HepG2 (cell line): Measurements from ENCODE around the gene USP43. TPM values are rescaled to one million over a fixed set of nuclear protein-coding genes. Genes with fewer than 3 reads are reported as not detected.

ENCODE experiments used
- FOXK2 ChIP-seq: fragments of 450-650 bp; IDR thresholded peaks from 2 replicates; pipeline ENCODE4 v1.6.1; 2016
- RBM22 ChIP-seq: fragments of 200-400 bp; formaldehyde crosslinking; optimal IDR thresholded peaks from 2 replicates; pipeline ENCODE3; 2017; ENCODE audit warnings: mild to moderate bottlenecking, low read length, moderate library complexity
- SCMH1 ChIP-seq: sonication (generic); formaldehyde crosslinking; IDR thresholded peaks from 2 replicates; pipeline ENCODE4 v1.9.0; 2021; ENCODE audit warnings: missing genetic modification reagents, mild to moderate bottlenecking, borderline replicate concordance
- ZMYM2 ChIP-seq: sonication (generic); formaldehyde crosslinking; IDR thresholded peaks from 2 replicates; pipeline ENCODE4 v1.8.0; 2022; ENCODE audit warnings: mild to moderate bottlenecking, missing genetic modification reagents
- ZNF562 ChIP-seq: sonication (generic); formaldehyde crosslinking; IDR thresholded peaks from 2 replicates; pipeline ENCODE4 v1.8.0; 2022; ENCODE audit warnings: missing genetic modification reagents, borderline replicate concordance
- ZNF883 ChIP-seq: sonication (generic); formaldehyde crosslinking; IDR thresholded peaks from 2 replicates; pipeline ENCODE4 v1.5.1; 2020; ENCODE audit warnings: mild to moderate bottlenecking, missing genetic modification reagents; ENCODE audit errors: not compliant biosample characterization
- polyA plus RNA-seq, 8 experiments: library from polyadenylated mRNA; depleted of rRNA in 3 of 8; stranded (reverse) in 7 of 8; unstranded in 1 of 8; fragments of >200 nt; fragmentation: Illumina TruSeq in 4 of 8; extraction: Trizol in 4 of 8; gene quantifications; 2 replicates each; pipeline versions ENCODE4 v1.2.1 to v1.2.3, GENCODE V29; 2011 to 2016; ENCODE audit warnings: low read depth in 4 of 8, missing spikeins in 1 of 8, mixed read lengths in 1 of 8; ENCODE audit not compliant: insufficient read depth in 1 of 8
- total RNA-seq, 5 experiments: library from RNA; depleted of rRNA; stranded (reverse); fragments of >200 nt; fragmentation: Illumina TruSeq; extraction: Trizol; gene quantifications; 2 replicates each; pipeline ENCODE4 v1.2.3, GENCODE V29; 2016; ENCODE audit warnings: low read depth in 1 of 5
- TF ChIP-seq, protein P1 (sequence below): sonication (generic); formaldehyde crosslinking; IDR thresholded peaks from one replicate; pipeline ENCODE4 v1.5.1; 2020; ENCODE audit warnings: mild to moderate bottlenecking, missing genetic modification reagents; ENCODE audit errors: not compliant biosample characterization
- TF ChIP-seq, protein P2 (sequence below): sonication (generic); formaldehyde crosslinking; IDR thresholded peaks from 2 replicates; pipeline ENCODE4 v1.8.1; 2023; ENCODE audit warnings: mild to moderate bottlenecking, missing genetic modification reagents, borderline replicate concordance
- TF ChIP-seq, protein P3 (sequence below): sonication (generic); formaldehyde crosslinking; IDR thresholded peaks from 2 replicates; pipeline ENCODE4 v1.5.0; 2020; ENCODE audit warnings: mild to moderate bottlenecking, missing genetic modification reagents, borderline replicate concordance
- TF ChIP-seq, protein P4 (sequence below): IDR thresholded peaks from 2 replicates; pipeline ENCODE4 v1.6.1; 2016; ENCODE audit warnings: missing compliant biosample characterization, missing genetic modification reagents, borderline replicate concordance

The USP43 gene
- total and polyA plus RNA-seq, 2 of the 13 experiments (the other 11 are each of a cell fraction or from before 2014, with no cell fraction given), result 1.6 to 2.2 TPM

DNA sequence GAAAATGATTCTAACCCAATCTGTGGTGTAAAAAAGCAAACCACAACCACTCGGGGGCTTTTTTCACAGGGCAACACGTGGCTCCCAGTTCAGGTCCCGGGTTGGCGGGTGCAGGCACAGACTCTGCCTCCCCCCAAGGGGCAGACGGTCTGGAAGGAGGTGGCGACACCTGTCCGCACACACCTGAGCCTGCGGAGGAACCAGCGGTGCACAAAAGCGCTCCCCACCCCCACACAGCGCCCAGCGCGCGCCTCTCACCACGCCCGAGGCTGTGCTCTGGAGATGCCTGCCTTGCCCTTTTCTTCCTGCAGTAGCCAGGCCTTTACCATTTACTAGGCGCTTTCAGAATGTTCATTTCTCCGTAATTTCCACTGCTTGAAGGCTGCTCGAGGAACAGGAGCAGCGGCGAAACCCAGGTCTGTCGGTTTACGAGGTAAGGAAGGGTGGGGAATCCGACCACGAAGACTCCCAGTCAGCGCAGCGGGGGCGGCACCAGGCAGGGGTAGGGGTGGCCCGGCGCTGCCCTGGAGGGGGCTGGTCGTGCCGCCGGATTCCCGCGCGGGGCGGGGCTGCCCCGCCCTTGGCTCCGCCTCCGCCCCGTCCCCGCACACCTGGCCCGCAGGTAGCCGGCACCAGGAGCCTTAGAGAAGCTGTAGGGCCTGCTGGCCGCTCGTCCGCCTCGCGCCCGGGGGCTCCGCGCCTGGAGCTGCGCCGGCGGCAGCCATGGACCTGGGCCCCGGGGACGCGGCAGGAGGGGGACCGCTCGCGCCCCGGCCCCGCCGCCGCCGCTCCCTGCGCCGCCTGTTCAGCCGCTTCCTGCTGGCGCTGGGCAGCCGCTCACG lies at the start of gene USP43 (continued):
- TF ChIP-seq, protein P1, sequence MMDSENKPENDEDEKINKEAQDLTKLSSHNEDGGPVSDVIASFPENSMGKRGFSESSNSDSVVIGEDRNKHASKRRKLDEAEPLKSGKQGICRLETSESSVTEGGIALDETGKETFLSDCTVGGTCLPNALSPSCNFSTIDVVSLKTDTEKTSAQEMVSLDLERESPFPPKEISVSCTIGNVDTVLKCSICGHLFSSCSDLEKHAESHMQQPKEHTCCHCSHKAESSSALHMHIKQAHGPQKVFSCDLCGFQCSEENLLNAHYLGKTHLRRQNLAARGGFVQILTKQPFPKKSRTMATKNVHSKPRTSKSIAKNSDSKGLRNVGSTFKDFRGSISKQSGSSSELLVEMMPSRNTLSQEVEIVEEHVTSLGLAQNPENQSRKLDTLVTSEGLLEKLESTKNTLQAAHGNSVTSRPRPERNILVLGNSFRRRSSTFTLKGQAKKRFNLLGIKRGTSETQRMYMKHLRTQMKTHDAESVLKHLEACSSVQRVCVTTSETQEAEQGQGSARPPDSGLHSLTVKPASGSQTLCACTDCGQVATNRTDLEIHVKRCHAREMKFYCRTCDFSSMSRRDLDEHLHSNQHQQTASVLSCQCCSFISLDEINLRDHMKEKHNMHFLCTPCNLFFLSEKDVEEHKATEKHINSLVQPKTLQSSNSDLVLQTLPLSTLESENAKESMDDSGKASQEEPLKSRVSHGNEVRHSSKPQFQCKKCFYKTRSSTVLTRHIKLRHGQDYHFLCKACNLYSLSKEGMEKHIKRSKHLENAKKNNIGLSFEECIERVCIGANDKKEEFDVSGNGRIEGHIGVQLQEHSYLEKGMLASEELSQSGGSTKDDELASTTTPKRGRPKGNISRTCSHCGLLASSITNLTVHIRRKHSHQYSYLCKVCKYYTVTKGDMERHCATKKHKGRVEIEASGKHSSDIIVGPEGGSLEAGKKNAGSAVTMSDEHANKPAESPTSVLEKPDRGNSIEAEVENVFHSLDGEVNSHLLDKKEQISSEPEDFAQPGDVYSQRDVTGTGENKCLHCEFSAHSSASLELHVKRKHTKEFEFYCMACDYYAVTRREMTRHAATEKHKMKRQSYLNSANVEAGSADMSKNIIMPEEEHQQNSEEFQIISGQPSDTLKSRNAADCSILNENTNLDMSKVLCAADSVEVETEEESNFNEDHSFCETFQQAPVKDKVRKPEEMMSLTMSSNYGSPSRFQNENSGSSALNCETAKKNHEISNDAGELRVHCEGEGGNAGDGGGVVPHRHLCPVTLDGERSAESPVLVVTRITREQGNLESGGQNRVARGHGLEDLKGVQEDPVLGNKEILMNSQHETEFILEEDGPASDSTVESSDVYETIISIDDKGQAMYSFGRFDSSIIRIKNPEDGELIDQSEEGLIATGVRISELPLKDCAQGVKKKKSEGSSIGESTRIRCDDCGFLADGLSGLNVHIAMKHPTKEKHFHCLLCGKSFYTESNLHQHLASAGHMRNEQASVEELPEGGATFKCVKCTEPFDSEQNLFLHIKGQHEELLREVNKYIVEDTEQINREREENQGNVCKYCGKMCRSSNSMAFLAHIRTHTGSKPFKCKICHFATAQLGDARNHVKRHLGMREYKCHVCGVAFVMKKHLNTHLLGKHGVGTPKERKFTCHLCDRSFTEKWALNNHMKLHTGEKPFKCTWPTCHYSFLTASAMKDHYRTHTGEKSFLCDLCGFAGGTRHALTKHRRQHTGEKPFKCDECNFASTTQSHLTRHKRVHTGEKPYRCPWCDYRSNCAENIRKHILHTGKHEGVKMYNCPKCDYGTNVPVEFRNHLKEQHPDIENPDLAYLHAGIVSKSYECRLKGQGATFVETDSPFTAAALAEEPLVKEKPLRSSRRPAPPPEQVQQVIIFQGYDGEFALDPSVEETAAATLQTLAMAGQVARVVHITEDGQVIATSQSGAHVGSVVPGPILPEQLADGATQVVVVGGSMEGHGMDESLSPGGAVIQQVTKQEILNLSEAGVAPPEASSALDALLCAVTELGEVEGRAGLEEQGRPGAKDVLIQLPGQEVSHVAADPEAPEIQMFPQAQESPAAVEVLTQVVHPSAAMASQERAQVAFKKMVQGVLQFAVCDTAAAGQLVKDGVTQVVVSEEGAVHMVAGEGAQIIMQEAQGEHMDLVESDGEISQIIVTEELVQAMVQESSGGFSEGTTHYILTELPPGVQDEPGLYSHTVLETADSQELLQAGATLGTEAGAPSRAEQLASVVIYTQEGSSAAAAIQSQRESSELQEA (CRISPR knock-in tag), result no peak
- TF ChIP-seq SCMH1 (CRISPR knock-in tag) (no peak), ZNF883 (no peak), FOXK2 (no peak), ZMYM2 (CRISPR knock-in tag) (no peak), RBM22 (no peak), ZNF562 (CRISPR knock-in tag) (no peak)
- TF ChIP-seq, protein P2, sequence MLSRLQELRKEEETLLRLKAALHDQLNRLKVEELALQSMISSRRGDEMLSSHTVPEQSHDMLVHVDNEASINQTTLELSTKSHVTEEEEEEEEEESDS, result no peak
- TF ChIP-seq, protein P3, sequence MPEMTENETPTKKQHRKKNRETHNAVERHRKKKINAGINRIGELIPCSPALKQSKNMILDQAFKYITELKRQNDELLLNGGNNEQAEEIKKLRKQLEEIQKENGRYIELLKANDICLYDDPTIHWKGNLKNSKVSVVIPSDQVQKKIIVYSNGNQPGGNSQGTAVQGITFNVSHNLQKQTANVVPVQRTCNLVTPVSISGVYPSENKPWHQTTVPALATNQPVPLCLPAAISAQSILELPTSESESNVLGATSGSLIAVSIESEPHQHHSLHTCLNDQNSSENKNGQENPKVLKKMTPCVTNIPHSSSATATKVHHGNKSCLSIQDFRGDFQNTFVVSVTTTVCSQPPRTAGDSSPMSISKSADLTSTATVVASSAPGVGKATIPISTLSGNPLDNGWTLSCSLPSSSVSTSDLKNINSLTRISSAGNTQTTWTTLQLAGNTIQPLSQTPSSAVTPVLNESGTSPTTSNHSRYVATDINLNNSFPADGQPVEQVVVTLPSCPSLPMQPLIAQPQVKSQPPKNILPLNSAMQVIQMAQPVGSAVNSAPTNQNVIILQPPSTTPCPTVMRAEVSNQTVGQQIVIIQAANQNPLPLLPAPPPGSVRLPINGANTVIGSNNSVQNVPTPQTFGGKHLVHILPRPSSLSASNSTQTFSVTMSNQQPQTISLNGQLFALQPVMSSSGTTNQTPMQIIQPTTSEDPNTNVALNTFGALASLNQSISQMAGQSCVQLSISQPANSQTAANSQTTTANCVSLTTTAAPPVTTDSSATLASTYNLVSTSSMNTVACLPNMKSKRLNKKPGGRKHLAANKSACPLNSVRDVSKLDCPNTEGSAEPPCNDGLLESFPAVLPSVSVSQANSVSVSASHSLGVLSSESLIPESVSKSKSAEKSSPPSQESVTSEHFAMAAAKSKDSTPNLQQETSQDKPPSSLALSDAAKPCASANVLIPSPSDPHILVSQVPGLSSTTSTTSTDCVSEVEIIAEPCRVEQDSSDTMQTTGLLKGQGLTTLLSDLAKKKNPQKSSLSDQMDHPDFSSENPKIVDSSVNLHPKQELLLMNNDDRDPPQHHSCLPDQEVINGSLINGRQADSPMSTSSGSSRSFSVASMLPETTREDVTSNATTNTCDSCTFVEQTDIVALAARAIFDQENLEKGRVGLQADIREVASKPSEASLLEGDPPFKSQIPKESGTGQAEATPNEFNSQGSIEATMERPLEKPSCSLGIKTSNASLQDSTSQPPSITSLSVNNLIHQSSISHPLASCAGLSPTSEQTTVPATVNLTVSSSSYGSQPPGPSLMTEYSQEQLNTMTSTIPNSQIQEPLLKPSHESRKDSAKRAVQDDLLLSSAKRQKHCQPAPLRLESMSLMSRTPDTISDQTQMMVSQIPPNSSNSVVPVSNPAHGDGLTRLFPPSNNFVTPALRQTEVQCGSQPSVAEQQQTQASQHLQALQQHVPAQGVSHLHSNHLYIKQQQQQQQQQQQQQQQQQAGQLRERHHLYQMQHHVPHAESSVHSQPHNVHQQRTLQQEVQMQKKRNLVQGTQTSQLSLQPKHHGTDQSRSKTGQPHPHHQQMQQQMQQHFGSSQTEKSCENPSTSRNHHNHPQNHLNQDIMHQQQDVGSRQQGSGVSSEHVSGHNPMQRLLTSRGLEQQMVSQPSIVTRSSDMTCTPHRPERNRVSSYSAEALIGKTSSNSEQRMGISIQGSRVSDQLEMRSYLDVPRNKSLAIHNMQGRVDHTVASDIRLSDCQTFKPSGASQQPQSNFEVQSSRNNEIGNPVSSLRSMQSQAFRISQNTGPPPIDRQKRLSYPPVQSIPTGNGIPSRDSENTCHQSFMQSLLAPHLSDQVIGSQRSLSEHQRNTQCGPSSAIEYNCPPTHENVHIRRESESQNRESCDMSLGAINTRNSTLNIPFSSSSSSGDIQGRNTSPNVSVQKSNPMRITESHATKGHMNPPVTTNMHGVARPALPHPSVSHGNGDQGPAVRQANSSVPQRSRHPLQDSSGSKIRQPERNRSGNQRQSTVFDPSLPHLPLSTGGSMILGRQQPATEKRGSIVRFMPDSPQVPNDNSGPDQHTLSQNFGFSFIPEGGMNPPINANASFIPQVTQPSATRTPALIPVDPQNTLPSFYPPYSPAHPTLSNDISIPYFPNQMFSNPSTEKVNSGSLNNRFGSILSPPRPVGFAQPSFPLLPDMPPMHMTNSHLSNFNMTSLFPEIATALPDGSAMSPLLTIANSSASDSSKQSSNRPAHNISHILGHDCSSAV, result no peak
- TF ChIP-seq, protein P4, sequence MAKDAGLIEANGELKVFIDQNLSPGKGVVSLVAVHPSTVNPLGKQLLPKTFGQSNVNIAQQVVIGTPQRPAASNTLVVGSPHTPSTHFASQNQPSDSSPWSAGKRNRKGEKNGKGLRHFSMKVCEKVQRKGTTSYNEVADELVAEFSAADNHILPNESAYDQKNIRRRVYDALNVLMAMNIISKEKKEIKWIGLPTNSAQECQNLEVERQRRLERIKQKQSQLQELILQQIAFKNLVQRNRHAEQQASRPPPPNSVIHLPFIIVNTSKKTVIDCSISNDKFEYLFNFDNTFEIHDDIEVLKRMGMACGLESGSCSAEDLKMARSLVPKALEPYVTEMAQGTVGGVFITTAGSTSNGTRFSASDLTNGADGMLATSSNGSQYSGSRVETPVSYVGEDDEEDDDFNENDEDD (CRISPR knock-in tag), result no peak
